Duodenal mucosa (tissue), 2 donors: ENCODE data around the gene KRTAP5-10.

Experiments used
- H3K27ac ChIP-seq: one replicate; pipeline ENCODE4 v1.7.0; 2013; ENCODE audit warnings: low read depth, low read length
- H3K27me3 ChIP-seq, 2 donors: one replicate each; pipeline ENCODE4 v1.7.0; 2013; ENCODE audit warnings: low read length in 2 of 2, control low read depth in 1 of 2; ENCODE audit not compliant: insufficient read depth in 2 of 2, control insufficient read depth in 1 of 2
- H3K36me3 ChIP-seq, 2 donors: one replicate each; pipeline ENCODE4 v1.7.0; 2013; ENCODE audit warnings: low read length in 2 of 2, control low read depth in 1 of 2; ENCODE audit not compliant: insufficient read depth in 2 of 2, control insufficient read depth in 1 of 2
- H3K4me1 ChIP-seq, 2 donors: one replicate each; pipeline ENCODE4 v1.7.0; 2013; ENCODE audit warnings: low read length in 2 of 2, control low read depth in 1 of 2; ENCODE audit not compliant: insufficient read depth in 2 of 2, control insufficient read depth in 1 of 2
- H3K4me3 ChIP-seq, 2 donors: one replicate each; pipeline ENCODE4 v1.7.0; 2013; ENCODE audit warnings: low read length in 2 of 2, low read depth in 1 of 2
- H3K9ac ChIP-seq, 2 donors: one replicate each; pipeline ENCODE4 v1.7.0; 2013; ENCODE audit warnings: low read length in 2 of 2, low read depth in 1 of 2
- H3K9me3 ChIP-seq, 2 donors: one replicate each; pipeline ENCODE4 v1.7.0; 2013; ENCODE audit warnings: low read length in 2 of 2, control low read depth in 1 of 2; ENCODE audit not compliant: control insufficient read depth in 1 of 2

KRTAP5-10 gene

DNA sequence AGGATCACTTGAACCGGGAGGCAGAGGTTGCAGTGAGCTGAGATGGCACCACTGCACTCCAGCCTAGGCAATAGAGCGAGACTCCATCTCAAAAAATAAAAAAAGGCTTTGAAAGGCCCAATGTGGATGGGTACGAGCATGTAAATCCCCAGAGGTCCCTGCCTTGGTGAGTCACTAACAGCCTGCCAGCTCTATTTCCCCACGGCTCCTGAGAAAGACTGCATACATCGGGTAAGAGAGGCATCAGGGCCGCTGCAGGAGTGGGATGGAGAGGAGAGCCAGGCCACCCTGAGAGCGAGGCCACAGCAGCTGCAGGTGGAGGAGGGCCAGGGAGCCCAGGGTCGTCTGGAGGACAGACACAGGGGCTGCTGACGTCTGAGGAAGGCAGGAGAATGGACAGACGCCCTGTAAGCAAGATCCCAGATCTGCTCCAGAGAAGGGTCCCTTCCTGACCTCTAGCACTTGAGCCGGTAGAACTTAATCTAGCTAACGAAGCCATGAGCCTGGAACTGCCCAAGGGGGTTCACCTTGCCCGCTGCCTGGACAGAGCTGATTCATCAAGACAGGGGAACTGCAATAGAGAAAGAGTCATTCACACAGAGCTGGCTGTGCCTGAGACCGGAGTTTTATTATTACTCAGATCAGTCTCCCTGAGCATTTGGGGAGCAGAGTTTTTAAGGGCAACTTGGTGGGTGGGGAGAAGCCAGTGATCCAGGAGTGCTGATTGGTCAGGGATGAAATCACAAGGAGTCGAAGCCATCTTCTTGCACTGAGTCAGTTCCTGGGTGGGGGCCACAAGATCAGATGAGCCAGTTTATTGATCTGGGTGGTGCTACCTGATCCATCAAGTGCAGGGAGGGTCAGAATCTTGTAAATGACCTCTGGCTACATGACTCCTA, 22.2 kb upstream of the KRTAP5-10 start:
- no peaks in the 10 kb centered on the region for H3K9me3 ChIP-seq
- no peak overlapping the region for H3K27ac ChIP-seq
- no peak overlapping the region for H3K4me3 ChIP-seq
- no peaks in the 10 kb centered on the region for H3K27me3 ChIP-seq
- peaks cover 0 to 3% of the 10 kb centered on the region in 2 donors for H3K4me1 ChIP-seq
- no peaks in the 10 kb centered on the region for H3K36me3 ChIP-seq
- no peak overlapping the region for H3K9ac ChIP-seq

DNA sequence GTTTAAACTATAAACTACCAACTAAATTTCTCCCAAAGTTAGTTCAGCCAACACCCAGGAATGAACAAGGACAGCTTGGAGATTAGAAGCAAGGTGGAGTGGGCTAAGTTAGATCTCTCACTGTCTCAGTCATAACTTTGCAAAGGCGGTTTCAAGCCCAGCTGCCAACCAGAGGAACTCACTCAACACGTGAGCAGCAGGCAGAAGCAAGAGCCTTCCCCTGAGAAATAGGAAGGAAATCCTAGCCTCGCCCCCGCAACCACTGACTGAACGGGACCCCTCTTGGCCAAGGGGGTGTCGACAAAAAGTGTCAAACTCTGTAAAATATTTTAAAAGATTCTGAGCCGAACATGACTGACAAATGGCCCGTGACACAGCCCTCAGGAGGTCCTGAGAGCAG, 21.5 kb upstream of the KRTAP5-10 start:
- no peak overlapping the region for H3K4me3 ChIP-seq

DNA sequence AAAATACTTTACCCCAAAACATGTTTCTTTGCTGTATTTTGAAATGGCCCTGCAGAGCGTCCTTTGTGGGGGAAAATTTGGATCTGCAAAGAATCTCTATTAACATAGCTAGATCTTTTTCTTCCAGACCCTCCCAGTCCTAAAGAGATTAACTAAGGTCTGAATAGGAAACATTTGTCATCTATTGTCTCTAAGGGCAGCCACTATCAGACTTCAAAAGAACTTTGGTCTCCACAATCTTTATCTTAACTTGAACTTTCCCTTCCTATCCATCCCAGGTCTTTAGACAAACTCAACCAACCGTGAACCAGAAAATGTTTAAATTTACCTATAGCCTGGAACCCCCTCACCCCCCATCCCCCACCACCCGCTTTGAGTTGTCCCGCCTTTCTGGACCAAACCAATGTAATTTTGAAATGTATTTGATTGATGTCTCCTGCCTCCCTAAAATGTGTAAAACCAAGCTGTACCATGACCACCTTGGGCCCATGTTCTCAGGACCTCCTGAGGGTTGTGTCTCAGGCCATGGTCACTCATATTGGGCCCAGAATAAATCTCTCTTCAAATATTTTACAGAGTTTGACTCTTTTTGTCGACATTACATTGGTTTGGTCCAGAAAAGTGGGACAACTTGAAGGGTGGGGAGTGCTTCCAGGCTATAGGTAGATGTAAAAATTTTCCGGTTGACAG, 20.7 kb upstream of the KRTAP5-10 start:
- no peaks in the 10 kb centered on the region for H3K36me3 ChIP-seq
- H3K27me3 ChIP-seq = peaks cover 0 to 1% of the 10 kb centered on the region in 2 donors
- H3K4me1 ChIP-seq = peaks cover 0 to 3% of the 10 kb centered on the region in 2 donors
- no peak overlapping the region for H3K4me3 ChIP-seq
- H3K27ac ChIP-seq = no peak overlapping the region
- no peaks in the 10 kb centered on the region for H3K9me3 ChIP-seq
- H3K9ac ChIP-seq = no peak overlapping the region

More for the DNA sequence above, 21.5 kb upstream of the KRTAP5-10 start:
- Histone ChIP-seq H3K36me3 (no peaks in the 10 kb centered on the region), H3K27ac (no peak overlapping the region), H3K4me1 (peaks cover 0 to 3% of the 10 kb centered on the region in 2 donors), H3K9ac (no peak overlapping the region), H3K9me3 (no peaks in the 10 kb centered on the region), H3K27me3 (no peaks in the 10 kb centered on the region)

DNA sequence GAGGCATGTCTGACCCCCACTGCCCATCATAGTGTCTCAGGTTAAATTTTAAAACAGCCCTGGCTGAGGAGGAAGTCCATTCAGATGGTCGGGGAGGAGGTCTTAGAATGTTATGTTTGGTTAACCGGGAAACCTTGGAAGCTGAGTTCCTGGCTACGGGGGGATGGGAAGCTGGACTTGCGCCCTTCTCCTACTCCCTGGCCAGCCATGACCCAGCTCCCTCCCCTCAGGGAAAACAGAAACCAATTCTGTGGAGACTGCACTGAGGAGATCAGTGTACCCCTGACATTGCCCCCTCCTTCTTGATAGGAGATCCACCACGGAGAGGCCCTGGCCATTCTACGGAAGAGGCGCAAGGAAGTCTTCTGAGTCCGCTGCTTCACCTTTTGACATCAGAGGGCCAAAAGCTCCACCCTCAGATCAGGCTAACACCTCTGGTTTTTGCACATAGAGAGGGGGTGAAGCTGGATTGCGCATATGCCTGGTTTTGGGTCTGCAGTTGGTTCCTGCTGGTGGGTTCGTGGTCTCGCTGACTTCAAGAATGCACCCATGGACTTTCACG, 19.9 kb upstream of the KRTAP5-10 start:
- no peak overlapping the region for H3K9ac ChIP-seq
- no peak overlapping the region for H3K27ac ChIP-seq
- H3K36me3 ChIP-seq = no peaks in the 10 kb centered on the region
- peaks cover 0 to 4% of the 10 kb centered on the region in 2 donors for H3K27me3 ChIP-seq
- H3K9me3 ChIP-seq = no peaks in the 10 kb centered on the region
- no peak overlapping the region for H3K4me3 ChIP-seq
- H3K4me1 ChIP-seq = peaks cover 0 to 3% of the 10 kb centered on the region in 2 donors

DNA sequence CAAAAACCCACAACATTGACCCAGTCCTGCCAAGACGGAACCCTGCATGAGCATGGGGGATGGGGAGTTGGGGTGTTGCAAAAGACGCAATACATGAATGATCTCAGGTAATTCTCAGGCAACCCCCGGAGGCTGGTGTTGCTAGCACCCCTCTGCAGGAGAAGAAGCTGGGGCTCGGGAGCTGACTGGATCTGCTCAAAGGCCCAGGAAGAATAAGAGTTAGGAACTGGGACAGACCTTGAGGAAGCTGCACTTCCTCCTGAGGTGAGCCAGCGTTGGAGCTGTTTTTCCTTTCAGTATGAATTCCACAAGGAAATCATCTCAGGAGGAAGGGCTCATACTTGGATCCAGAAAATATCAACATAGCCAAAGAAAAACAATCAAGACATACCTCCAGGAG, 17.2 kb upstream of the KRTAP5-10 start, which contains the start of gene KRTAP5-9:
TSS of gene KRTAP5-9 (plus strand) at position 301 of the 400 bp plus-strand sequence. CDS start 238 bp downstream, outside the sequence.
- no peak within 1 kb of the TSS for H3K9ac ChIP-seq
- no peak within 1 kb of the TSS for H3K27ac ChIP-seq
- H3K27me3 ChIP-seq = peaks cover 0 to 4% of the 10 kb centered on the region in 2 donors
- no peaks in the 10 kb centered on the region for H3K9me3 ChIP-seq
- H3K4me1 ChIP-seq = peaks cover 0 to under 1% of the 10 kb centered on the region in 2 donors
- no peak within 1 kb of the TSS for H3K4me3 ChIP-seq
- H3K36me3 ChIP-seq = no peaks in the 10 kb centered on the region

DNA sequence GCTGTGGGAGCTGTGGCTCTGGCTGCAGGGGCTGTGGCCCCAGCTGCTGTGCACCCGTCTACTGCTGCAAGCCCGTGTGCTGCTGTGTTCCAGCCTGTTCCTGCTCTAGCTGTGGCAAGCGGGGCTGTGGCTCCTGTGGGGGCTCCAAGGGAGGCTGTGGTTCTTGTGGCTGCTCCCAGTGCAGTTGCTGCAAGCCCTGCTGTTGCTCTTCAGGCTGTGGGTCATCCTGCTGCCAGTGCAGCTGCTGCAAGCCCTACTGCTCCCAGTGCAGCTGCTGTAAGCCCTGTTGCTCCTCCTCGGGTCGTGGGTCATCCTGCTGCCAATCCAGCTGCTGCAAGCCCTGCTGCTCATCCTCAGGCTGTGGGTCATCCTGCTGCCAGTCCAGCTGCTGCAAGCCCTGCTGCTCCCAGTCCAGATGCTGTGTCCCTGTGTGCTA, 16.6 kb upstream of the KRTAP5-10 start:
- no peaks in the 10 kb centered on the region for H3K9me3 ChIP-seq
- no peak overlapping the region for H3K27ac ChIP-seq
- no peak overlapping the region for H3K4me3 ChIP-seq
- peaks cover 0 to 4% of the 10 kb centered on the region in 2 donors for H3K27me3 ChIP-seq
- H3K4me1 ChIP-seq = no peaks in the 10 kb centered on the region
- no peak overlapping the region for H3K9ac ChIP-seq
- no peaks in the 10 kb centered on the region for H3K36me3 ChIP-seq

DNA sequence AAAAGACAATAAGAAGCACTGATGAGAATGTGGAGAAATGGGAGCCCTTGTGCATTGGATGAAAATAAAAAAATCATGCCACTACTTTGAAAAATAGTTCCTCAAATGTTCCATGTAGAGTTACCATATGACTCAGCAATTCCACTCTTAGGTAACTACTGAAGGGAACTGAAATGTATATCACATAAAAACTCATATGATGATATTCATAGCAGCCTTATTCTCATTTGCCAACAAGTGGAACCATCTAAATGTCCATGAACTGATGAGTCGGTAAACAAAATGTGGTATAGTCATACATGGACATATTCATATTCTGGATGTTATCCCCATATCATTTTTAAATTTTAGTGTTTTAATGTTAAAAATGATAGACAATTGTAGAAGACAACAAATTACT, 13.7 kb upstream of the KRTAP5-10 start:
- Histone ChIP-seq H3K27me3 (peaks cover 0 to 4% of the 10 kb centered on the region in 2 donors), H3K4me3 (no peak overlapping the region), H3K4me1 (no peaks in the 10 kb centered on the region)

DNA sequence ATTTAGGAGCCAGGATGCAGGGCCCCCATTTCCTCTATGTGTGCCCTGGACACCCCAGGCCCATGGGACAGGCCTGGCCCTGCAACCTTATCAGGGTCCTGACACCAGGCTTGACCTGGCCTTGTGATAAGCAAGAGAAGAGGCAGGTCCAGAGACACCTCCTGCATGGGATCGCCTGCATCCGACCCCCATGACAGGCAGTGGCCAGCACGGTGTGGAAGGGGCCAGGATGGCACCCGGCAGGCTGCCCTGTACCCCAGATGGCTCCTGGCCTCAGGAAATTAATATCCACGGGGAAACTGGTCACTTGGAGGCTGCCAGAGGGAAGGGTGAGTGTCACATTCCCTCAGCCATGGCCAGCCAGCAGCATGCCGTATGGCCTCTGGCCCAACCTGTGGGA, 10.4 kb upstream of the KRTAP5-10 start:
- no peak overlapping the region for H3K9ac ChIP-seq
- H3K27ac ChIP-seq = no peak overlapping the region

More for the DNA sequence above, 13.7 kb upstream of the KRTAP5-10 start:
- H3K9me3 ChIP-seq = no peaks in the 10 kb centered on the region
- no peak overlapping the region for H3K9ac ChIP-seq
- no peak overlapping the region for H3K27ac ChIP-seq
- no peaks in the 10 kb centered on the region for H3K36me3 ChIP-seq

DNA sequence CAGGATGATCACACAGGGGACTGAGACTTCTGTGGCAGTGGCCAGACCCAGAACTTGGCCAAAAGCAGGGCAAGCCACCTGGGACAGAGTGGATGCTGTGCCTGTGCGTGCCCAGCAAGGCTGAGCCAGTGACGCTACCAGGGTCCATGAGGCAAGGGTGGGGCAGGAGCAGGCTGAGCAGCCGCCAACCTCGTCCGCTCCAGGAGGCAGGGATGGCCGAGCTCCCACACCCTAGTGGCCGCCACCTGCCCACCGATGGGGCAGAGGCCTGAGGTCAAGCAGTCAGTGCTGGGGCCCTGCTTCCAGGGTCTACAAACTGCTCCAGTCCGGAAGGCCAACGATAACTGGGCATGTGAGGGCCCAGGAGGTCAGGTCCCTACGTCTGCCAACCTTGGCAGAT, 9.9 kb upstream of the KRTAP5-10 start:
- Histone ChIP-seq H3K27ac (no peak overlapping the region), H3K4me3 (no peak overlapping the region), H3K27me3 (no peaks in the 10 kb centered on the region), H3K9me3 (no peaks in the 10 kb centered on the region), H3K4me1 (no peaks in the 10 kb centered on the region), H3K9ac (no peak overlapping the region), H3K36me3 (no peaks in the 10 kb centered on the region)

More for the DNA sequence above, 10.4 kb upstream of the KRTAP5-10 start:
- H3K9me3 ChIP-seq = no peaks in the 10 kb centered on the region
- no peaks in the 10 kb centered on the region for H3K36me3 ChIP-seq
- no peaks in the 10 kb centered on the region for H3K27me3 ChIP-seq
- no peak overlapping the region for H3K4me3 ChIP-seq
- H3K4me1 ChIP-seq = no peaks in the 10 kb centered on the region

DNA sequence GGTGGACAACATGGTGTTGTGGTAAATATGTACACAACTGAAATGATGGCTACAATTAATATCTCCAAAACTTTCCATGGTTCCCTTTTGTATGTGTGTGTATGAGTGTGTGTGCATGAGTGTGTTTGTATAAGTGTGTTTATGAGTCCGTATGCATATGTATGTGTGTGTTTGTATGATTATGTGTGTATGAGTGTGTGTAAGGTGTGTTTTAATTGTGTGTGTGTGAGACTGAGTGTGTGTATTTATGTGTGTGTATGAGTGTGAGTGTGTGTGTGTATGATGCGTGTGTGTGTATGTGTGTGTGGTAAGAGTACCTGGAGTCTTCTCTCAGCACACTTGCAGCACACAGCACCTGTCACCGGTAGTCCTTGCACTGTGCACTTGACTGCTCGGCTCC, 9.3 kb upstream of the KRTAP5-10 start:
- H3K4me3 ChIP-seq = no peak overlapping the region

More for the DNA sequence above, 9.3 kb upstream of the KRTAP5-10 start:
- Histone ChIP-seq H3K9ac (no peak overlapping the region), H3K27me3 (no peaks in the 10 kb centered on the region), H3K27ac (no peak overlapping the region), H3K36me3 (no peaks in the 10 kb centered on the region), H3K9me3 (no peaks in the 10 kb centered on the region), H3K4me1 (no peaks in the 10 kb centered on the region)
